Activated T-helper 2 cell treated with anti-CD3 and anti-CD28 coated beads, Interferon-gamma antibody, Interleukin-2, Interleukin-4, amounts not matched to agents 10 μg/mL and 5 μg/mL and 100 μg/mL, durations not matched to agents 14 hours and 24 hours and 36 hours (primary cell): ENCODE results near the gene JUN. TPM values are rescaled to one million over a fixed set of nuclear protein-coding genes. Genes with fewer than 3 reads are reported as not detected.

Source experiments
- DNase-seq: peaks from one replicate; pipeline ENCODE4 v3.0.0; 2021; ENCODE audit warnings: low spot score
- H3K27ac Mint-ChIP-seq: one replicate; pipeline ENCODE4 v1.8.0; 2021; ENCODE audit warnings: mixed read lengths
- H3K27me3 Mint-ChIP-seq: one replicate; pipeline ENCODE4 v1.8.0; 2021; ENCODE audit warnings: low read depth, mixed read lengths
- H3K36me3 Mint-ChIP-seq: one replicate; pipeline ENCODE4 v1.8.0; 2021; ENCODE audit warnings: low read depth, mixed read lengths
- H3K4me1 Mint-ChIP-seq: one replicate; pipeline ENCODE4 v1.8.0; 2021; ENCODE audit warnings: low read depth, mixed read lengths
- H3K4me3 Mint-ChIP-seq: one replicate; pipeline ENCODE4 v1.8.0; 2021; ENCODE audit warnings: low read depth, mild to moderate bottlenecking, moderate library complexity, mixed read lengths
- H3K9me3 Mint-ChIP-seq: one replicate; pipeline ENCODE4 v1.8.0; 2021; ENCODE audit warnings: mixed read lengths
- intact Hi-C: fragments of 100-400 bp; cut with micrococcal nuclease; formaldehyde crosslinking; loops from one replicate; pipeline ENCODE4 v1.15.1; 2023
- total RNA-seq: library from RNA; stranded (reverse); gene quantifications from 2 replicates; pipeline ENCODE4 v1.2.3, GENCODE V29; 2022

The JUN gene
- total RNA-seq, 1 donor from 2014 or later: 30.2 TPM

DNA sequence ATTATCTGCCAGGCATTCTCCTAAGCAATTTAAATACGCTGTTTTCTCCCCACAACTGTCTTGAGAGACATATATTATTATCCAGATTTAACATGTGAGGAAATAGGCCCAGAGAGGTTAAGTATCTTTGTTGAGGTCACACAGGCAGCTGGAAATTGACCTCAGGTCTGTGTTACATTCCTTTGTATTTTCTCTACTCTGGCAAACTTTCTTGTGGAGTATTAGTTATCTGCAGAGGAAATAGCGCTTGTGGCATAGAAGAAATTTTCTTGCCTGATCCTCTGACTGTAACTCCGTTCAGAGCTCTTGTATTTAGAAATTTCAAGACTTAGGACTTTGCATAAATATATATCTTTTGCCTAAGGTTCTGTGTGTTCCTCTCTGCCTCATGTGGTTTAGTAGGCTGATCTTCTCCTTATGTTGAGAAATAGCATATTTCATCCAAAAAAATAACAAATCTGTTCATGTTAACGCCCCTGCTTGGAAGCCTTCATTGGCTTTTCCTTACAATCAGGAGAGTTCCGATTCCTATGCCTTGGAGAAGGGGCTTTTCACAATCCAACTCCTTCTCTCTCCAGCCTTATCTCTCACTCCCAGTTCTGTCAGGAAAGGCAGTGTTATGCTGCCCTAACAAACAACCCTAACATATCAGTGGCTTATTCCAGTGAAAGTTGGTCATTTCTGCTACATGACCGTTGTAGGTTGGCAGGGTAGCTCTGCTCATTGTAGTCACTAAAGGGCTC lies 2.5 kb upstream of the JUN start:
- Mint-ChIP-seq H3K36me3 (peaks cover 33% of the 10 kb centered on the region), H3K27me3 (peaks cover 8% of the 10 kb centered on the region), H3K4me3 (no peak overlapping the region), H3K9me3 (peaks cover 19% of the 10 kb centered on the region), H3K4me1 (peaks cover 12% of the 10 kb centered on the region), H3K27ac (no peak overlapping the region)
- intact Hi-C loops: no loop called here
- no peak for DNase-seq

DNA sequence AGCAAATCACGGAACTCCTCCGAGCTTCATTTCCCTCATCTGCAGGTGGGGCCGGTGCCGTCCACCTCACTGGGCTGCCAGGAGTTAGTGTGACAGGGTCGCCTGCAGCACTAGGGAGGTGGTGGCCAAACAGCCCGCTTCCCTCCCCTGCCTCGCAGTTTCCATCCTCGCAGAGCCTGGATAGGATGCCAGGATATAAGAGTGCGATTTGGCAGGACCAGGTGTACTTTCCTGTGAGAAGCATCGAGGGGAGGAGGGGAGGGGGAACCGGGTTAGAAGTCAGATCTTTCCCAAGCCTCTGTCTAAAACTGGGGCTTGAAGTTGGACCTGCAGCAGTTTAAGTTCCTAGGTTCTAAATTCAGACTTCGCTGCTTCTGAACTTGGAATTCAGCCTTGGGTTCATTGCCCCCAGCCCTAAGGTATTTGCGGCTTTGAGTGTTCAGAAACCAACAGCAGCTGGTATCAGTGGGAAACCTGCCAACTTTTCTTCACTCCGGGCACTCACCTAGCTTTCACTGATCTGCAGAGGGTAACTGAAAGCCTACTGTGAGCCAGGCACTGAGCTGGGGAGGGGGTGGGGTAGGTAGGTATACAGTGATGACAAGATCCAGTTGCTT lies 1.7 kb upstream of the JUN start:
- peak overlapping the region; percentile 93 for H3K27ac Mint-ChIP-seq
- H3K4me3 Mint-ChIP-seq: peak overlapping the region; percentile 91
- peaks cover 16% of the 10 kb centered on the region for H3K4me1 Mint-ChIP-seq
- peak; percentile 14 for DNase-seq
- H3K36me3 Mint-ChIP-seq: peaks cover 38% of the 10 kb centered on the region
- intact Hi-C loops: loop anchor here (1.0 to 2.0 kb wide), 2 partner anchors 31 to 239 kb away; partner anchors contain the start of gene OMA1
- peaks cover 19% of the 10 kb centered on the region for H3K9me3 Mint-ChIP-seq
- peaks cover 10% of the 10 kb centered on the region for H3K27me3 Mint-ChIP-seq

DNA sequence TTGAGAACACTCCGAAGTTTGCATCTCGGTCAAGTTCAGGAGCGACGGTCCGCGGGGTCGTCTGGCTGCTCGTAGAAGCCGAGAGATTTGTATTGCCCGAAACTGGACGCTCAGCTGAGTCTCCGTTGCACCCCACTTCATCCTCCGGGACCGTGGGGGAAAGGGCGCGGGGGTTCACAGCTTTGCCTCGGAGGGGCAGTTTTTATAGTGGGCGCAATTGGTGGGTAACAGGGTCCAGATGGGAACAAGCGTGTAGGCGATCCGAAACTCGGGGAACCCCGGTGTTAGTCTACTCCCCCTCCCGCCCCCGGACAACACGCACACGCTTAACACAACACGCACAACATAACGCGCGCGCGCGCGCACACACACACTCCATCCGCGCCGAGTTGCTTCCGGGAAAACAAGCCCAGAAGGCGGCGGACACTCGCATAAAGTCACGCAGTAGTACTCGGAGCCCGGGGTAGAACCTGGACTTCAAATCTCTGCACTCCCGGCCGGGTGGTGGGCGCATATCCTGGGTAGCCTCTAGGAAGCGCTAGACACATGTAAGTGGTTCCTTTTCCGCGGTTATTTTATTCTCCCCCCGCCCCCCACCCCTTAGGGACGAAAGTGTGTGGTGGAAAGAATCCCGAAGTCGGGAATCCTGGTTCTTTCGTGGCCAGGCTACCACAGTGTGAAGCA lies 1.1 kb upstream of the JUN start:
- peak; percentile 73 for DNase-seq
- peaks cover 15% of the 10 kb centered on the region for H3K27me3 Mint-ChIP-seq
- intact Hi-C loops: loop anchor here (1.0 to 5.0 kb wide), 13 partner anchors 30 to 912 kb away; partner anchors contain the start of gene OMA1
- H3K36me3 Mint-ChIP-seq: peaks cover 44% of the 10 kb centered on the region
- H3K27ac Mint-ChIP-seq: peak overlapping the region; percentile 93
- H3K4me1 Mint-ChIP-seq: peaks cover 21% of the 10 kb centered on the region
- peak overlapping the region; percentile 91 for H3K4me3 Mint-ChIP-seq
- peaks cover 19% of the 10 kb centered on the region for H3K9me3 Mint-ChIP-seq

DNA sequence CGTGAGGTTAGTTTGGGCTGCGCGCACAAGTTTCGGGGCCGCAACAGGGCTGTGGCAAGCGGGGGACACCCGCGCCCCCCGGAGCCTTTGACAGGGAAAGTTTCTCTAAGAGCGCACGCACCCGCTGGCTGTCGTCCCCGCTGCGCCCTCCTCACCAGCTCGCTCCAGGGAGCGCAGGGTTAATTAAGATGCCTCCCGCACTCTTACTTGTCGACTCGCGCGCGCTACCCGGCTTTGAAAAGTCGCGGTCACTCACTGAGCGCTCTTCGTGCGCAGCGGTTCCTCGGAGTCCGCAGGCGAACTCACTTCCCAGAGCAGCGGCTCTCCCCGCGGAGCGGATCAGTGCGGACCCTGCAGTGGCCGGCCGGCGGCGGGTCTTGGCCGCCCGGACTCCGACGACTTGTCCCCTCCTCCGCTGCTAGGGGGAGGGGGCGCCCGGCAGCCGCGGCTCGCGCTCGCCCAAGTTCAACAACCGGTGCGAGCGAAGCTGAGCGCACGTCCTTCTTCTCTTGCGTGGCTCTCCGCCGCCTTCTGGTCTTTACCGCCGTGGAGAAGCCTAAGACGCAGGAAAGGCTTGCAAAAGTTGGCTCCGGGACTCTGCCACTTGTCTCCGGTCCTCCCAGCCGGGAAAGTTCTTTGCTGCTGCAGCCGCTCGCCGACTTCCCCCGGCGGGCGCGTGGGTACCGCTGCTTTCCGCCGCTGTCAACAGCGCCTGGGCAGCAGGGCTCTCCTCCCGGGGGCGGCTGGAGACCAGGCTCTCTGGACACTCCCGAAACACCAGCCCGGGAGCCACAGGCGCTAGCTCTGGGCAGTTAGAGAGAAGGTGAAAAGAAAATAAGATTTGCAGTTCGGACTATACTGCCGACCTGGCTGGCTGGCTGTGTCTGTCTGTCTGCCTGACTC lies 506 bp downstream of the JUN start:
- peaks cover 34% of the 10 kb centered on the region for H3K36me3 Mint-ChIP-seq
- peak overlapping the region; percentile 91 for H3K4me3 Mint-ChIP-seq
- H3K27ac Mint-ChIP-seq: peak overlapping the region; percentile 93
- peaks cover 5% of the 10 kb centered on the region for H3K9me3 Mint-ChIP-seq
- peak; percentile 63 for DNase-seq
- H3K27me3 Mint-ChIP-seq: peaks cover 22% of the 10 kb centered on the region
- intact Hi-C loops: loop anchor here (2.0 to 5.0 kb wide), 5 partner anchors 41 to 571 kb away; no protein-coding TSS in a partner anchor
- H3K4me1 Mint-ChIP-seq: peaks cover 21% of the 10 kb centered on the region

DNA sequence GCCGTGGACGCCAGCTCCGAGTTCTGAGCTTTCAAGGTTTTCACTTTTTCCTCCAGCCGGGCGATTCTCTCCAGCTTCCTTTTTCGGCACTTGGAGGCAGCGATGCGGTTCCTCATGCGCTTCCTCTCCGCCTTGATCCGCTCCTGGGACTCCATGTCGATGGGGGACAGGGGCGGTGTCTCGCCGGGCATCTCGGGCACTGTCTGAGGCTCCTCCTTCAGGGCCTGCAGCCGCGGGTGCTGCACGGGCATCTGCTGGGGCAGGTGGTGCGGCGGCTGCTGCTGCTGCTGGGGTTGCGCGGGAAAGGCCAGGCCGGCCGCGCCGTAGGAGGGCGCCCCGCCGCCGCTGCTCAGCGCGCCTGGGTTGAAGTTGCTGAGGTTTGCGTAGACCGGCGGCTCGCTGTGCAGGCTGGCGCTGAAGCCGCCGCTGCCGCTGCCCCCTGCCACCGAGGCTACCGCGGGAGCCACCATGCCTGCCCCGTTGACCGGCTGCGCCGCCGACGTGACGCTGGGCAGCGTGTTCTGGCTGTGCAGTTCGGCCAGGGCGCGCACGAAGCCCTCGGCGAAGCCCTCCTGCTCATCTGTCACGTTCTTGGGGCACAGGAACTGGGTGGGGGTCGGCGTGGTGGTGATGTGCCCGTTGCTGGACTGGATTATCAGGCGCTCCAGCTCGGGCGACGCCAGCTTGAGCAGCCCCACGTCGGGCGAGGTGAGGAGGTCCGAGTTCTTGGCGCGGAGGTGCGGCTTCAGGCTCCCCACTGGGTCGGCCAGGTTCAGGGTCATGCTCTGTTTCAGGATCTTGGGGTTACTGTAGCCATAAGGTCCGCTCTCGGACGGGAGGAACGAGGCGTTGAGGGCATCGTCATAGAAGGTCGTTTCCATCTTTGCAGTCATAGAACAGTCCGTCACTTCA lies 1.4 kb downstream of the JUN start:
- Mint-ChIP-seq H3K4me3 (peak overlapping the region; percentile 91), H3K27ac (peak overlapping the region; percentile 93), H3K9me3 (no peaks in the 10 kb centered on the region), H3K27me3 (peaks cover 23% of the 10 kb centered on the region), H3K4me1 (peaks cover 21% of the 10 kb centered on the region), H3K36me3 (peaks cover 29% of the 10 kb centered on the region)
- intact Hi-C loops: loop anchor here (2.0 to 5.0 kb wide), 5 partner anchors 40 to 572 kb away; no protein-coding TSS in a partner anchor
- peak; percentile 65 for DNase-seq

DNA sequence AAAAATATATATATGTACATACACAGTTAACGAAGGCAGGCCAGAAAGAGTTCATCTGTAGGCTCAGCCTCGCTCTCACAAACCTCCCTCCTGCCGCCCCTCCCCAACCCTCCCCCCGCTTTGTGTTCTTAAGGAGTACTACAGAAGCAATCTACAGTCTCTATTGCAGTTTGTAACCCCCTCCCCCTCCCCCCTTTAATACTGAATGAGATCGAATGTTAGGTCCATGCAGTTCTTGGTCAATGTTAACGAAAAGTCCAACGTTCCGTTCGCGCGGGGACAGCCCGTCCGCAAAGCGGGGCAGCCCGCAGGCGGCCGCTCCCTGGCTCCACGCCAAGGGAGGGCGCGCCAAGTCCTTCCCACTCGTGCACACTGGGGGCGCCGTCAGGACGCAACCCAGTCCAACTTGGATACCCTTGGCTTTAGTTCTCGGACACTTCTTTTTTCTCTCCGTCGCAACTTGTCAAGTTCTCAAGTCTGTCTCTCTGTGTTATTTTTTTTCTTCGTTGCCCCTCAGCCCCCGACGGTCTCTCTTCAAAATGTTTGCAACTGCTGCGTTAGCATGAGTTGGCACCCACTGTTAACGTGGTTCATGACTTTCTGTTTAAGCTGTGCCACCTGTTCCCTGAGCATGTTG lies 2.2 kb downstream of the JUN start:
- H3K27ac Mint-ChIP-seq: peak overlapping the region; percentile 80
- H3K4me1 Mint-ChIP-seq: peaks cover 20% of the 10 kb centered on the region
- intact Hi-C loops: loop anchor here (2.0 to 5.0 kb wide), 5 partner anchors 39 to 573 kb away; no protein-coding TSS in a partner anchor
- H3K4me3 Mint-ChIP-seq: peak overlapping the region; percentile 91
- peak; percentile 48 for DNase-seq
- H3K27me3 Mint-ChIP-seq: peaks cover 23% of the 10 kb centered on the region
- peaks cover 27% of the 10 kb centered on the region for H3K36me3 Mint-ChIP-seq
- no peaks in the 10 kb centered on the region for H3K9me3 Mint-ChIP-seq

DNA sequence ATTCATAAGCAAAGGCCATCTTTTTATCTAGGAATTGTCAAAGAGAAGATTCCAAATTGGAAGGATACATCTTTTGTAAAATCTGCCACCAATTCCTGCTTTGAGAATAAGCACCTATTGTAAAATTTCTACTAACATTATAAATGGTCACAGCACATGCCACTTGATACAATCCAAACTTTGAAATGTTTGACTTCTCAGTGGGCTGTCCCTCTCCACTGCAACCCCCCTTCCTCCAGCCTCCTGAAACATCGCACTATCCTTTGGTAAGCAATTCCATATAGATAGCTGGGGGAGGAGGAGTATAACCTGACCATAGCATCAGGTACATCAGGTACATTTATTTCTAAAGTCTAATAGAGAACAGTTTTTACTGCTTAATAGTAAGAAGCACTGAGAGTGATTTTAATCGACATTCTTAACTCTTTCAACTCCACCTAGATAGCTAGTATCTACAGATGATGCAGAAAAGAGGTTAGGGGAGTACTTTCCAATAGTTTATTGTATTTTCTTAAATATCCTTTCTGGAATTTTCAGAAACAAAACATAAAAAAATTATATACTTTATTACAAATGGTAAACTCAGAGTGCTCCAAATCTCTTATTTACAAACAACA lies 2.9 kb downstream of the JUN start:
- Mint-ChIP-seq H3K4me3 (peak overlapping the region; percentile 35), H3K27me3 (peaks cover 23% of the 10 kb centered on the region), H3K9me3 (no peaks in the 10 kb centered on the region), H3K27ac (no peak overlapping the region), H3K36me3 (peaks cover 27% of the 10 kb centered on the region), H3K4me1 (peaks cover 20% of the 10 kb centered on the region)
- DNase-seq: no peak
- intact Hi-C loops: loop anchor here (5.0 kb wide), 4 partner anchors 39 to 266 kb away; no protein-coding TSS in a partner anchor

DNA sequence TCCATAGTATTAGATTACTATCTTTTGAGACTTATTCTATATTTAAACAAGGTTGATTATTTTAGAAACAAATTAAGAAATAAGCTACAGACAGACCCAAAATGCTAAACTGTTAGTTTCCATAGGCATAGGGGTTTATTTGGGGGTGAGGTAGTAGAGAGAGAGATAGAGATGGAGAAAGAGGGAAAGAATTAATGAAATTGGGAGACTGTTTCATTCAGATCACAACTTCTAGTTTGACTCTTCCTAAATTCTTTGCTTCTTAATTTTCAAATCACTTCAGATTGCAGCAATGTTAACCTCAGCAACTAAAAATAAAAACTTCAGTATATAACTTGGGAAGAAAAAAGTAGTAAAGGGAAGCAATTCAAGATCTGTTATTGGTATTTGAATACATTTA lies 3.4 kb downstream of the JUN start:
- intact Hi-C loops: loop anchor here (5.0 kb wide), 4 partner anchors 38 to 267 kb away; no protein-coding TSS in a partner anchor

DNA sequence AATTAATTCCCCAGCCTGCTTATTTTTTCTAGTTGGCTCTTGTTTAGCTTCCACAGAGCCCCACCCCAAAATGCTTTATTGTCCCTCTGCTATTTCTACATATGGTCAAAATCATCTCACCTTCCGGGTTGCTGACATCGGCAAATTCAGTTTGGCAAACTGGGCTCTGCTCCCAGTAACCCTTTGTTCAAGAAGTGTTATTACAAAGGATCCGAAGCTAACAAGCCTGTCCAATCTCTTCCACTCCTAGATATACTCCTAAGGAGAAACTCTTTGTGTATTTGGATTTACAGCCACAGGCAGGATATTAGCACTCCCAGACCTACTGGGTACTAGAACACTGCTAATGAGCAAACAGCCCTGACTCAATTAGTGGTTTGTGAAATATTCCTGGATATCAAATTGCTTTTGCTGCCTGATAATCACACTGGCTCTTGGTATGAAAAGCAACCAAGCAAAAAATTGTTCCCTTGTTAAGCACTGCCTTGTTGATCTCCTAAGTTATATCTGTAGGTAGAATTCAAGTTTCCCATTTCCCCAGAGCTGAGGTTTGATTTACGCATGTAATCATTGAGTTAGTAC lies 4.0 kb downstream of the JUN start:
- intact Hi-C loops: loop anchor here (5.0 kb wide), 4 partner anchors 38 to 267 kb away; no protein-coding TSS in a partner anchor
- DNase-seq: no peak
- Mint-ChIP-seq H3K4me3 (peak overlapping the region; percentile 50), H3K36me3 (peaks cover 27% of the 10 kb centered on the region), H3K27me3 (peaks cover 23% of the 10 kb centered on the region), H3K9me3 (no peaks in the 10 kb centered on the region), H3K4me1 (peaks cover 20% of the 10 kb centered on the region), H3K27ac (no peak overlapping the region)

More for the DNA sequence above, 3.4 kb downstream of the JUN start:
- no peak for DNase-seq
- no peaks in the 10 kb centered on the region for H3K9me3 Mint-ChIP-seq
- H3K4me3 Mint-ChIP-seq: peak overlapping the region; percentile 50
- peaks cover 23% of the 10 kb centered on the region for H3K27me3 Mint-ChIP-seq
- peaks cover 27% of the 10 kb centered on the region for H3K36me3 Mint-ChIP-seq
- no peak overlapping the region for H3K27ac Mint-ChIP-seq
- peaks cover 20% of the 10 kb centered on the region for H3K4me1 Mint-ChIP-seq

DNA sequence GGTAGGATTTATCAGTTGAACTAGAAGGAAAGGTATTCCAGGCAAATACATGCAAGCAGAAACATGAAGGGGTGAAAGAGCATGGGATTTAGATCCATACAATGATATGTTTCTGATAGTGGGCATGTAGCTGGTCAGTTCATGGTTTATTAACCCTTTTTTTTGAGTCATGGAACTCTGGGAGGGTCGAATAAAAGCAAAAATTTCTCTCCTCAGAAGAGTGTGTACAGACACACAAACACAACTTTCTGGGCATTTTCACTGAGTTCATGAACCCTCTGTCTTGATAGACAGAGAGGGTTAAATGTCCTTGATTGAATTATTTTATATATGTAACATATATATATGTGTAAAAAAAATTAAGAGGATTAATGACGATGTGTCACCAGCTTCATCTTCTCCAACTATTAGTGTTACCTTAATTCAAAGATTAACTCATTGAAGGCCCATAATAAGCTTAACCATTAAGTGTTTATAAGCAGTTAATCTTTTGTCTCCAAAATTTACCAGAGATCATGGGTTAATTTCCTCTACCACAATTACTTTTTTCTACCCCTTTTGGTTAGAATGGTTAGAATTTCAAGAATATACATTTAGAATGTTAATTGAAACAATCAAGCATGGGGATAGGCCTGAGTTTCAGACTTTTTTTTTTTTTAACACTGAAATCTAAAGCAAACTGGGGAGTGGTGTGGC lies 4.6 kb downstream of the JUN start:
- no peak overlapping the region for H3K27ac Mint-ChIP-seq
- no peak overlapping the region for H3K4me3 Mint-ChIP-seq
- peaks cover 23% of the 10 kb centered on the region for H3K27me3 Mint-ChIP-seq

More for the DNA sequence above, 4.6 kb downstream of the JUN start:
- peaks cover 27% of the 10 kb centered on the region for H3K36me3 Mint-ChIP-seq
- DNase-seq: no peak
- H3K4me1 Mint-ChIP-seq: peaks cover 20% of the 10 kb centered on the region
- intact Hi-C loops: no loop called here
- no peaks in the 10 kb centered on the region for H3K9me3 Mint-ChIP-seq
